Liver (tissue), 9 donors: ENCODE measurements around the gene SEC14L6. TPM values are rescaled to one million over a fixed set of nuclear protein-coding genes. Genes with fewer than 3 reads are reported as not detected.

ENCODE experiments used
- DNase-seq: peaks from one replicate; pipeline ENCODE4 v3.0.0-alpha.2; 2017; ENCODE audit warnings: low spot score
- H3K27ac ChIP-seq, 2 donors: one replicate each; pipeline ENCODE4 v1.7.0; 2013; ENCODE audit warnings: inconsistent platforms in 2 of 2, low read length in 2 of 2, control low read depth in 1 of 2, low read depth in 1 of 2, mild to moderate bottlenecking in 1 of 2
- H3K27me3 ChIP-seq, 4 donors: one replicate each; pipeline versions ENCODE4 v1.6.1 to v1.7.0; 2013; ENCODE audit warnings: low read length in 3 of 4, inconsistent platforms in 1 of 4, mild to moderate bottlenecking in 1 of 4, moderate library complexity in 1 of 4; ENCODE audit not compliant: control insufficient read depth in 4 of 4, insufficient read depth in 4 of 4
- H3K36me3 ChIP-seq, 4 donors: one replicate each; pipeline versions ENCODE4 v1.6.1 to v1.7.0; 2013; ENCODE audit warnings: low read length in 3 of 4, mild to moderate bottlenecking in 3 of 4, low read depth in 1 of 4, moderate library complexity in 1 of 4; ENCODE audit not compliant: control insufficient read depth in 4 of 4, insufficient read depth in 3 of 4
- H3K4me1 ChIP-seq, 4 donors: one replicate each; pipeline versions ENCODE4 v1.6.1 to v1.7.0; 2013; ENCODE audit warnings: low read length in 3 of 4, mild to moderate bottlenecking in 3 of 4, moderate library complexity in 1 of 4; ENCODE audit not compliant: control insufficient read depth in 4 of 4, insufficient read depth in 4 of 4
- H3K4me3 ChIP-seq, 3 donors: one replicate each; pipeline versions ENCODE4 v1.6.1 to v1.7.0; 2013; ENCODE audit warnings: low read length in 3 of 3, control low read depth in 1 of 3, low read depth in 1 of 3, mild to moderate bottlenecking in 1 of 3
- H3K9ac ChIP-seq, 2 donors: one replicate each; pipeline ENCODE4 v1.7.0; 2013; ENCODE audit warnings: low read length in 2 of 2, mild to moderate bottlenecking in 2 of 2, moderate library complexity in 2 of 2, control low read depth in 1 of 2, low read depth in 1 of 2
- H3K9me3 ChIP-seq, 4 donors: one replicate each; pipeline versions ENCODE4 v1.6.1 to v1.7.0; 2013; ENCODE audit warnings: low read length in 3 of 4; ENCODE audit not compliant: control insufficient read depth in 4 of 4
- ATF3 ChIP-seq: IDR thresholded peaks from 2 replicates; pipeline ENCODE4 v1.6.1; 2016; ENCODE audit warnings: antibody characterized with exemption
- CTCF ChIP-seq: fragments of 150-350 bp; IDR thresholded peaks from 2 replicates; pipeline ENCODE4 v1.5.1; 2017; ENCODE audit warnings: improper control_type of control experiment, low read depth, low read length; ENCODE audit not compliant: missing input control
- EGR1 ChIP-seq, 2 donors: IDR thresholded peaks; 2 replicates each; pipeline ENCODE4 v1.6.1; 2016 to 2018; ENCODE audit warnings: antibody characterized with exemption in 2 of 2, low read depth in 2 of 2
- FOXA1 ChIP-seq: IDR thresholded peaks from 2 replicates; pipeline ENCODE4 v1.6.1; 2016; ENCODE audit warnings: antibody characterized with exemption
- FOXA2 ChIP-seq: IDR thresholded peaks from 2 replicates; pipeline ENCODE4 v1.6.1; 2016; ENCODE audit warnings: antibody characterized with exemption
- GABPA ChIP-seq, 2 donors: IDR thresholded peaks in 1 of 2; conservative IDR thresholded peaks in 1 of 2; 2 replicates each; pipeline ENCODE4 v1.6.1; 2016; ENCODE audit warnings: antibody characterized with exemption in 2 of 2, mild to moderate bottlenecking in 1 of 2, moderate library complexity in 1 of 2
- HNF4A ChIP-seq, 2 donors: conservative IDR thresholded peaks; 2 replicates each; pipeline ENCODE4 v1.6.1; 2016; ENCODE audit warnings: antibody characterized with exemption in 2 of 2, mild to moderate bottlenecking in 2 of 2
- HNF4G ChIP-seq: IDR thresholded peaks from 2 replicates; pipeline ENCODE4 v1.6.1; 2016; ENCODE audit warnings: antibody characterized with exemption
- MAX ChIP-seq: IDR thresholded peaks from 2 replicates; pipeline ENCODE4 v1.6.1; 2016; ENCODE audit warnings: antibody characterized with exemption
- NR2F2 ChIP-seq: IDR thresholded peaks from 2 replicates; pipeline ENCODE4 v1.6.1; 2016; ENCODE audit warnings: antibody characterized with exemption
- RAD21 ChIP-seq, 2 donors: IDR thresholded peaks; 2 replicates each; pipeline ENCODE4 v1.6.1; 2016; ENCODE audit warnings: antibody characterized with exemption in 2 of 2, mild to moderate bottlenecking in 2 of 2
- REST ChIP-seq: IDR thresholded peaks from 2 replicates; pipeline ENCODE4 v1.6.1; 2016; ENCODE audit warnings: antibody characterized with exemption, mild to moderate bottlenecking
- RXRA ChIP-seq, 2 donors: IDR thresholded peaks; 2 replicates each; pipeline ENCODE4 v1.6.1; 2017 to 2018; ENCODE audit warnings: antibody characterized with exemption in 2 of 2, mild to moderate bottlenecking in 1 of 2
- SP1 ChIP-seq: IDR thresholded peaks from 2 replicates; pipeline ENCODE4 v1.6.1; 2018; ENCODE audit warnings: antibody characterized with exemption, mild to moderate bottlenecking
- TAF1 ChIP-seq: conservative IDR thresholded peaks from 2 replicates; pipeline ENCODE4 v1.6.1; 2016; ENCODE audit warnings: antibody characterized with exemption, mild to moderate bottlenecking
- ZBTB33 ChIP-seq: IDR thresholded peaks from 2 replicates; pipeline ENCODE4 v1.6.1; 2016; ENCODE audit warnings: antibody characterized with exemption
- WGBS: extraction: QIAGEN DNeasy Blood & Tissue Kit; methylation state at CpG from one replicate; pipeline ENCODE4 v1.1.7; 2013; 5-methylcytosine and 5-hydroxymethylcytosine counted together
- polyA plus RNA-seq, 2 donors: library from polyadenylated mRNA; stranded (reverse) in 1 of 2; unstranded in 1 of 2; fragments of 200-250 nt in 1 of 2; fragments of >200 nt in 1 of 2; fragmentation: Nextera tagmentation in 1 of 2; extraction: Ambion mirVana in 1 of 2; gene quantifications; one replicate each; pipeline versions ENCODE4 v1.2.1 to v1.2.3, GENCODE V29; 2013 to 2015
- total RNA-seq, 2 donors: library from RNA; depleted of rRNA; stranded (reverse); fragments of >200 nt; gene quantifications; one replicate each; pipeline ENCODE4 v1.2.3, GENCODE V29; 2014
- donor health status: healthy.
- donor health status: healthy.
- donor health status: healthy.
- donor health status: healthy.
- donor health status: healthy.

SEC14L6 gene
- total and polyA plus RNA-seq, 4 donors: 0.18 to 0.70 (median 0.28) TPM

- TF ChIP-seq RXRA (IDR thresholded peaks at IDR 0.05): no peak
- TF ChIP-seq REST: no peak
- no peak for TF ChIP-seq MAX
- no peak for TF ChIP-seq RAD21 (IDR thresholded peaks at IDR 0.05)
- TF ChIP-seq SP1: no peak
- TF ChIP-seq ZBTB33: no peak
- no peak for TF ChIP-seq FOXA1
- no peak for TF ChIP-seq TAF1
- TF ChIP-seq EGR1 (IDR thresholded peaks at IDR 0.05; ENCODE audit: low read depth in 2 of 2): no peak
- TF ChIP-seq ATF3: no peak
- TF ChIP-seq HNF4A (conservative IDR thresholded peaks at IDR 0.05): no peak
- no peak for TF ChIP-seq FOXA2
- TF ChIP-seq GABPA (IDR thresholded peaks at IDR 0.05 in 1 of 2, conservative IDR thresholded peaks at IDR 0.05 in 1 of 2): no peak
- no peak for TF ChIP-seq HNF4G
- no peak for TF ChIP-seq CTCF
- TF ChIP-seq NR2F2: no peak
- H3K27ac ChIP-seq: no peak overlapping the region
- no peak overlapping the region for H3K9ac ChIP-seq
- H3K4me1 ChIP-seq: no peaks in the 10 kb centered on the region
- H3K27me3 ChIP-seq: no peaks in the 10 kb centered on the region
- no peak for DNase-seq
- no peak overlapping the region for H3K4me3 ChIP-seq
- H3K36me3 ChIP-seq: no peaks in the 10 kb centered on the region
- no peaks in the 10 kb centered on the region for H3K9me3 ChIP-seq
- 86% methylated on average over 8 of the region's 8 CpGs for WGBS
These were observed 22.7 kb downstream of the SEC14L6 start for GRCh38 chr22:30523646-30524489.
